ENCODE results near the gene CDYL2. TPM values are rescaled to one million over a fixed set of nuclear protein-coding genes. Genes with fewer than 3 reads are reported as not detected.

The CDYL2 gene
- total RNA-seq, 4 donors from 2014 or later, result 0.80 to 2.8 (median 1.8) TPM

GRCh38 chr16:80752541-80752940, 51.9 kb downstream of the CDYL2 start:
- TF ChIP-seq, protein P1, sequence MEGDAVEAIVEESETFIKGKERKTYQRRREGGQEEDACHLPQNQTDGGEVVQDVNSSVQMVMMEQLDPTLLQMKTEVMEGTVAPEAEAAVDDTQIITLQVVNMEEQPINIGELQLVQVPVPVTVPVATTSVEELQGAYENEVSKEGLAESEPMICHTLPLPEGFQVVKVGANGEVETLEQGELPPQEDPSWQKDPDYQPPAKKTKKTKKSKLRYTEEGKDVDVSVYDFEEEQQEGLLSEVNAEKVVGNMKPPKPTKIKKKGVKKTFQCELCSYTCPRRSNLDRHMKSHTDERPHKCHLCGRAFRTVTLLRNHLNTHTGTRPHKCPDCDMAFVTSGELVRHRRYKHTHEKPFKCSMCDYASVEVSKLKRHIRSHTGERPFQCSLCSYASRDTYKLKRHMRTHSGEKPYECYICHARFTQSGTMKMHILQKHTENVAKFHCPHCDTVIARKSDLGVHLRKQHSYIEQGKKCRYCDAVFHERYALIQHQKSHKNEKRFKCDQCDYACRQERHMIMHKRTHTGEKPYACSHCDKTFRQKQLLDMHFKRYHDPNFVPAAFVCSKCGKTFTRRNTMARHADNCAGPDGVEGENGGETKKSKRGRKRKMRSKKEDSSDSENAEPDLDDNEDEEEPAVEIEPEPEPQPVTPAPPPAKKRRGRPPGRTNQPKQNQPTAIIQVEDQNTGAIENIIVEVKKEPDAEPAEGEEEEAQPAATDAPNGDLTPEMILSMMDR (IDR thresholded peaks at IDR 0.05 in 4 of 5, conservative IDR thresholded peaks at IDR 0.05 in 1 of 5), result no peak
- TF ChIP-seq POLR2A (IDR thresholded peaks at IDR 0.05), result no peak
- in situ Hi-C loops (cut with MboI; ENCODE audit: low sequenced_read_pairs in 4 of 4), result loop anchor here in 1 of 4 donors (25.0 kb wide), 1 partner anchor 90 kb away; no protein-coding TSS in a partner anchor
- H3K9me3 ChIP-seq, result no peaks in the 10 kb centered on the region
- no peak overlapping the region for H3K27ac ChIP-seq
- H3K4me3 ChIP-seq, result no peak overlapping the region
- H3K36me3 ChIP-seq, result no peaks in the 10 kb centered on the region
- intact Hi-C loops (cut with DNase I; ENCODE audit: low total_unique reads), result no loop called here
- no peaks in the 10 kb centered on the region for H3K27me3 ChIP-seq
- ATAC-seq (no peak), DNase-seq (no peak)
- no peaks in the 10 kb centered on the region for H3K4me1 ChIP-seq

GRCh38 chr16:80751167-80751566, 53.2 kb downstream of the CDYL2 start:
- ATAC-seq, result no peak
- H3K27ac ChIP-seq, result no peak overlapping the region
- no peaks in the 10 kb centered on the region for H3K9me3 ChIP-seq
- in situ Hi-C loops (cut with MboI; ENCODE audit: low sequenced_read_pairs in 4 of 4), result loop anchor here in 1 of 4 donors (25.0 kb wide), 1 partner anchor 89 kb away; no protein-coding TSS in a partner anchor
- H3K4me1 ChIP-seq, result no peaks in the 10 kb centered on the region
- H3K36me3 ChIP-seq, result no peaks in the 10 kb centered on the region
- no peak overlapping the region for H3K4me3 ChIP-seq
- no peak for DNase-seq
- no peaks in the 10 kb centered on the region for H3K27me3 ChIP-seq
- intact Hi-C loops (cut with DNase I; ENCODE audit: low total_unique reads), result no loop called here
- TF ChIP-seq, protein P1 (IDR thresholded peaks at IDR 0.05 in 4 of 5, conservative IDR thresholded peaks at IDR 0.05 in 1 of 5), result no peak
- no peak for TF ChIP-seq POLR2A (IDR thresholded peaks at IDR 0.05)

- Histone ChIP-seq H3K4me1 (no peaks in the 10 kb centered on the region), H3K27me3 (no peaks in the 10 kb centered on the region), H3K4me3 (no peak overlapping the region), H3K36me3 (no peaks in the 10 kb centered on the region), H3K27ac (no peak overlapping the region), H3K9me3 (no peaks in the 10 kb centered on the region)
- no peak for TF ChIP-seq POLR2A (IDR thresholded peaks at IDR 0.05)
- TF ChIP-seq, protein P1 (IDR thresholded peaks at IDR 0.05 in 4 of 5, conservative IDR thresholded peaks at IDR 0.05 in 1 of 5), result no peak
- DNase-seq, result no peak
- in situ Hi-C loops (cut with MboI; ENCODE audit: low sequenced_read_pairs in 4 of 4), result no loop called here
- no peak for ATAC-seq
- intact Hi-C loops (cut with DNase I; ENCODE audit: low total_unique reads), result no loop called here
These were observed 58.2 kb downstream of the CDYL2 start for GRCh38 chr16:80746231-80746630.

- Histone ChIP-seq H3K4me3 (no peak overlapping the region), H3K4me1 (no peaks in the 10 kb centered on the region), H3K27me3 (no peaks in the 10 kb centered on the region), H3K9me3 (no peaks in the 10 kb centered on the region), H3K36me3 (no peaks in the 10 kb centered on the region), H3K27ac (no peak overlapping the region)
- no peak for DNase-seq
- in situ Hi-C loops (cut with MboI; ENCODE audit: low sequenced_read_pairs in 4 of 4) (no loop called here), intact Hi-C loops (cut with DNase I; ENCODE audit: low total_unique reads) (no loop called here)
- ATAC-seq, result no peak
- TF ChIP-seq, protein P1 (IDR thresholded peaks at IDR 0.05 in 4 of 5, conservative IDR thresholded peaks at IDR 0.05 in 1 of 5), result no peak
- TF ChIP-seq POLR2A (IDR thresholded peaks at IDR 0.05), result no peak
These were observed 59.5 kb downstream of the CDYL2 start for GRCh38 chr16:80744856-80745255.

DNA sequence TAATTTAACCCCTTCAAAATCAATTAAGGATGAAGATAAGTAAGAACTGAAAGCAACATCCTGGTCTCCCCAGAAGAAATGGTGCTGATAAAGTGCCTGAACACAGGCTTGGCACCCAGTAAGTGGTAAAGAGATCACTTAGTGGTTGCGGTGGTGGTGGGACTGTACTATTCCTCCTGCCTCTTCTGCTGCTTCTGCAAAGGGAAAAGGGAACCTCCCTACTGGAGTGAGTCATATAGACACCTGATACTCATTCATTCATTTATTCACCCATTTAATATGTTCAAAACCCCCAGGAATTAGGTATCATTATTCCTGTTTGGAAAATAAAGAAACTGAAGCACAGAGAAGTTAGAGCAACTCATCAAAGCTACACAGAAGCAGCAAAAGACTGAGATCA, 60.6 kb downstream of the CDYL2 start:
- in situ Hi-C loops (cut with MboI; ENCODE audit: low sequenced_read_pairs in 4 of 4) (no loop called here), intact Hi-C loops (cut with DNase I; ENCODE audit: low total_unique reads) (no loop called here)
- no peaks in the 10 kb centered on the region for H3K9me3 ChIP-seq
- no peak overlapping the region for H3K4me3 ChIP-seq
- H3K4me1 ChIP-seq, result no peaks in the 10 kb centered on the region
- DNase-seq (no peak), ATAC-seq (no peak)
- H3K36me3 ChIP-seq, result no peaks in the 10 kb centered on the region
- no peaks in the 10 kb centered on the region for H3K27me3 ChIP-seq
- H3K27ac ChIP-seq, result no peak overlapping the region
- TF ChIP-seq POLR2A (IDR thresholded peaks at IDR 0.05), result no peak
- TF ChIP-seq, protein P1 (IDR thresholded peaks at IDR 0.05 in 4 of 5, conservative IDR thresholded peaks at IDR 0.05 in 1 of 5), result no peak
